Mucosa of gallbladder (tissue), 1 donor: ENCODE data around the gene PSMD2. TPM values are rescaled to one million over a fixed set of nuclear protein-coding genes. Genes with fewer than 3 reads are reported as not detected.
A peak's percentile ranks its signal among the peaks of the same experiment; 100 is the strongest.
"Not testable (repeated sequence)": the region's sequence is repeated elsewhere in the genome, so short reads cannot be mapped to it uniquely, and the experiment has no call there.

Experiments
- DNase-seq: peaks from one replicate; pipeline ENCODE4 v3.0.0-alpha.2; 2020; ENCODE audit warnings: low spot score
- total RNA-seq: library from RNA; stranded (reverse); gene quantifications from one replicate; pipeline ENCODE4 v1.2.1, GENCODE V29; 2021
- donor health status: DM: no; HTN: no; CAD: no.

PSMD2 gene
- total RNA-seq, 1 donor from 2014 or later, result 174 TPM

DNA sequence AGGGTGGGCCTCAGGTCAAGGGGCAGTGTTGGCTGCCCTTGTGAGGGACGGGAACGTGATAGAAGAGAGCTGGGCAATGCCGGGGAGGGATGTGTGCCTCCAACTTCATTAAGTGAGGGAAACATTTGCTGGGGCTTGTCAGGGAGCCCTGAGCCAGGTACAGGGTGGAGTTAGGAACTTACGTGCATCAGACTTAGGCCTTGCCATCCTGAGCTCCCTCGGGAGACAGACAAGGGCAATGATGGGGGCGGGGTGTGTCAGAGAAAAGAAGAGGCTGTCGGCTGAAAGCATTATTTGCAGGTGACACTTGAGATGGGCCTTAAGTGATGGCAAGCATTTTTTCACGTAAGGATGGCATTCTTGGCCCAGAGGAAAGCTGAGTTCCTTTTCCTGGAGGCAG, 40.0 kb downstream of the PSMD2 start:
- DNase-seq, result no peak

DNA sequence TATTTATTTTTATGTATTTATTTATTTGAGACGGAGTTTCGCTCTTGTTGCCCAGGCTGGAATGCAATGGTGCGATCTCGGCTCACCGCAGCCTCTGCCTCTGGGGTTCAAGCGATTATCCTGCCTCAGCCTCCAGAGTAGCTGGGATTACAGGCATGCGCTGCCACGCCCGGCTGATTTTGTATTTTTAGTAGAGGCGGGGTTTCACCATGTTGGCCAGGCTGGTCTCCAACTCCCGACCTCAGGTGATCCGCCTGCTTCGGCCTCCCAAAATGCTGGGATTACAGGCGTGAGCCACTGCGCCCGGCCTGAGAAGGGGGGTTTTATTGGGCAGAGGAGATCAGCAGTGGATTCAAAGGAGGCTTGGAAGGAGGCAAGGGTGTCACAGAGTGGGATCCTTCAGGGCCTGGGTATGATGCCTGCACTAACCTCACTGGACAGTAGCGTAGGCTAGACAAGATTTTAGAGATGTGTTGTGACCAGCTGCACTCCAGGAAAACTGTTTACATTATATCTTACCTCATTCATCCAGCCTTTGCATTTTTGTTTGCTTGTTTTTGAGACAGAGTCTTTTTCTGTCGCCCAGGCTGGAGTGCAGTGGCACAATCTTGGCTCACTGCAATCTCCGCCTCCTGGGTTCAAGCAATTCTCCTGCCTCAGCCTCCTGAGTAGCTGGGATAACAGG, 40.6 kb downstream of the PSMD2 start:
- DNase-seq, result not testable (repeated sequence)

DNA sequence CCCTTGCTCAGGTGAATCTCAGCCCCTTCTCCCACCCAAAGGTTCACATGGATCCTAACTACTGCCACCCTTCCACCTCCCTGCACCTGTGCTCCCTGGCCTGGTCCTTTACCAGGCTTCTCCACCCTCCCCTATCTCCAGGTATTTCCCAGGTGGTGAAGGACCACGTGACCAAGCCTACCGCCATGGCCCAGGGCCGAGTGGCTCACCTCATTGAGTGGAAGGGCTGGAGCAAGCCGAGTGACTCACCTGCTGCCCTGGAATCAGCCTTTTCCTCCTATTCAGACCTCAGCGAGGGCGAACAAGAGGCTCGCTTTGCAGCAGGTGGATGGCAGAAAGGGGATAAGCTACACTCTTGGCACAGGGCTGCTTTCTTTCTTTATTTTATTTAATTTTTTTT, 42.9 kb downstream of the PSMD2 start:
- DNase-seq, result peak; percentile 89

DNA sequence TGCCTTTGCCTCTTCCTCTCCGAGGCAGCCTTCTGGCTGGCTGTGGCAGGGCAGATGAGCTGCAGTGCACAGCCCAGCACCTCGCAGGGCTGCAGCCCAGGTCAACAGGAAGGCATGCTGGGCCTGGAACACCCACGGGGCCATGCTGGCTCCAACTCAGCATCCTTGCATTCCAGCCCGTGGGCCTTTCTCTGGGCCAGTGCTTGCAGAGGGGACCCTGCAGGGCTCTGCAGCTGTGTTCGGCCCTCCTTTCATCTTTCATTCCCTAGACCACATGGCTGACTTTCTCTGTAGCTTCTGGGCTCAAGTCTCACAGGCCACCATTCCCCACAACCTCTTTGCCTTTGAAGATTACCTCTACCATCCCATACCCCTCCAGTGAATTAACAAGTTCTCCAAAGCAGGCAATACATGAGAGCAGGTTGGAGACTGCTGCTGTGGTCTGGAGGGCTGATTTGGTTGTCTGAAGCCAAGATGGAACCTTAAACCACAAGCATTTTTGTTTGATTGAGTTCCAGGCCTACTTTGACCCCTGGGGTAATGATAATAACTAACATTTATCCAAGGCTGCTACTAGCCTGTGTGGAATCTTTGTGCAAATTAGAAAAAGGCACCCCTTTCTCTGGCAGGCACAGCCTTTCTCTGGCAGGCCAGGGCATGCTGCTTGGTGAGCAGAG, 44.3 kb downstream of the PSMD2 start:
- no peak for DNase-seq

DNA sequence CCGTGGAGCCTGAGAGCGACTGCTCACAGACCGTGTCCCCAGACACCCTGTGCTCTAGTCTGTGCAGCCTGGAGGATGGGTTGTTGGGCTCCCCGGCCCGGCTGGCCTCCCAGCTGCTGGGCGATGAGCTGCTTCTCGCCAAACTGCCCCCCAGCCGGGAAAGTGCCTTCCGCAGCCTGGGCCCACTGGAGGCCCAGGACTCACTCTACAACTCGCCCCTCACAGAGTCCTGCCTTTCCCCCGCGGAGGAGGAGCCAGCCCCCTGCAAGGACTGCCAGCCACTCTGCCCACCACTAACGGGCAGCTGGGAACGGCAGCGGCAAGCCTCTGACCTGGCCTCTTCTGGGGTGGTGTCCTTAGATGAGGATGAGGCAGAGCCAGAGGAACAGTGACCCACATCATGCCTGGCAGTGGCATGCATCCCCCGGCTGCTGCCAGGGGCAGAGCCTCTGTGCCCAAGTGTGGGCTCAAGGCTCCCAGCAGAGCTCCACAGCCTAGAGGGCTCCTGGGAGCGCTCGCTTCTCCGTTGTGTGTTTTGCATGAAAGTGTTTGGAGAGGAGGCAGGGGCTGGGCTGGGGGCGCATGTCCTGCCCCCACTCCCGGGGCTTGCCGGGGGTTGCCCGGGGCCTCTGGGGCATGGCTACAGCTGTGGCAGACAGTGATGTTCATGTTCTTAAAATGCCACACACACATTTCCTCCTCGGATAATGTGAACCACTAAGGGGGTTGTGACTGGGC, 45.7 kb downstream of the PSMD2 start:
- DNase-seq, result no peak

DNA sequence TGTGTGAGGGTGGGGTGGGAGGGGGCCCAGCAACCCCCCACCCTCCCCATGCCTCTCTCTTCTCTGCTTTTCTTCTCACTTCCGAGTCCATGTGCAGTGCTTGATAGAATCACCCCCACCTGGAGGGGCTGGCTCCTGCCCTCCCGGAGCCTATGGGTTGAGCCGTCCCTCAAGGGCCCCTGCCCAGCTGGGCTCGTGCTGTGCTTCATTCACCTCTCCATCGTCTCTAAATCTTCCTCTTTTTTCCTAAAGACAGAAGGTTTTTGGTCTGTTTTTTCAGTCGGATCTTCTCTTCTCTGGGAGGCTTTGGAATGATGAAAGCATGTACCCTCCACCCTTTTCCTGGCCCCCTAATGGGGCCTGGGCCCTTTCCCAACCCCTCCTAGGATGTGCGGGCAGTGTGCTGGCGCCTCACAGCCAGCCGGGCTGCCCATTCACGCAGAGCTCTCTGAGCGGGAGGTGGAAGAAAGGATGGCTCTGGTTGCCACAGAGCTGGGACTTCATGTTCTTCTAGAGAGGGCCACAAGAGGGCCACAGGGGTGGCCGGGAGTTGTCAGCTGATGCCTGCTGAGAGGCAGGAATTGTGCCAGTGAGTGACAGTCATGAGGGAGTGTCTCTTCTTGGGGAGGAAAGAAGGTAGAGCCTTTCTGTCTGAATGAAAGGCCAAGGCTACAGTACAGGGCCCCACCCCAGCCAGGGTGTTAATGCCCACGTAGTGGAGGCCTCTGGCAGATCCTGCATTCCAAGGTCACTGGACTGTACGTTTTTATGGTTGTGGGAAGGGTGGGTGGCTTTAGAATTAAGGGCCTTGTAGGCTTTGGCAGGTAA, 46.5 kb downstream of the PSMD2 start:
- peak; percentile 83 for DNase-seq

DNA sequence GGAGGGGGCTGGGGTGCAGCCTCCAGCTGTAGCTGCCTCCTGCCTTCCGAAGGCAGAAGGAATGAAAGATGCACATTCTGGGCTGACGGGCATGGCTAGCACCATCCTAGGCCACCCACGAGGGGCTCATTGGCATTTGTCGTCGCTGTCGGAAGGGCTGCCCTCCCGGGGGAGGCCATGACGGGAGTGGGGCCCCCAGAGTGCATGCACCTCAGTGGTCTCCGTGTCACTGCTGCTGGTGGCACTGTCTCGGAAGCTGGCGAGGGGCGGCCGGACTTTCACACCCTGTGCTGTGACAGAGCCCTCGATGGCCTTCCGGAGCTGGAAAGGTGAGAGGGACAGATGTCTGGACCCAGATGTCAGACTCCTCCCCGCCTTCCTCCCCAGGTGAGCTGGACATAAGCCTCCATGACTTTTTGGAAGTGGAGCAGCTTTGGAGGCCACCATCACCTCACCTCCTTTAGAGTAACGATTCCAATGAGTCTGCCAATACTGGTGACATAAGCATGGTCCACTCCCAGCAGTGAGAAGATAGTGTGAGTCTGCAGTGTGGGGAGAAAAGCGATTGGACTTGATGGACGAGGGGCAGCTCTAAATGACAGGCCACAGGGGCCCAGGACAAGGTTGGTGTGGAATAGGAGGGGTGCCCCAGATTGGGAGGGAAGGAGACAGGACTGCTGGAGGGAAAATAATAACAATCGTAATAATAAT, 47.6 kb downstream of the PSMD2 start:
- DNase-seq, result no peak

DNA sequence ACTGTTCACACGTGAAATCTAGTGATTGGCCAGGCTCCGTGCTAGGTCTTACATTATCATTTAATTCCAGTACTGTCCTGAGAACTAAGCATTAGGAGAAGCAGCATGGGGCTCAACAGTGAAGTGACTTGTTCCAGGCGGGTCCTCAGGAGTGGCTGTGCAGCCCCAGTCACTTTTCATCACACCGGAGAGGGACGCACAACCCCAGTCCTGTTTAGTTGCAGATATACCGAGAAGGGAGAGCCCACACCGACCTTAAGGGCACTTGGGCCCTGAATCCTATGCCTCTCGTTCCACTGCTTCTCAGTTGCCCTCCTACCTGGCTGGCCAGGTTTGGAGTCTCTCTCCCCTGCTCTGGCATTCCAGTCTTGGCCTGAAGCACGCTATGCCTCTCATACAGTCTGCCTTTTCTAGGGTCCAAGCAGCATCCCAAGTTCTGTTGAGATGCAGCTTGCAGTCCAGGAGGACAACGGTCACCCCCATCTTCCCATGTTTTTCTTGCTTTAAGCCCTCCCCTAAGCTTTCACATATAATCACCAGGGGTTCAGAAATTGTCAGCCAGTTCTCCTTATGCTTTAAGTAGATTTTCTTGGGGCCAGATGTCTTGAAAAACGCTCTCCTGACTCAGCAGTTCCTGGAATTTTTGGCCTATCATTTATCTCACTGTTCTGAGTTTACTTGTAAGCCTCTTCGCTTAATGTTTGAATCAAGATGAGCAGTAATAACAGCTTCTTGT, 48.4 kb downstream of the PSMD2 start:
- DNase-seq, result no peak

DNA sequence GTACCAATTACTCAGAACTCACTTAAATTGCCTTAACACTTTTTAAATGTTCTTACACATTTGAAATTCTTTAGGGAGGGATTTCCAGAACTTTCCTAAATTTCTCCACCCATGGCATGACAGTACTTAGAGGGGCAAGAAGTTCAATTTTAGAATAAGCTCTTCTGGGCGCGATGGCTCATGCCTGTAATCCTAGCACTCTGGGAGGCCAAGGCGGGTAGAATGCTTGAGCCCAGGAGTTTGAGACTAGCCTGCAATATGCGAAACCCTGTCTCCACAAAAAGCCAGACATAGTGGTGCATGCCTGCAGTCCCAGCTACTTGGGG, 49.0 kb downstream of the PSMD2 start:
- DNase-seq, result no peak

DNA sequence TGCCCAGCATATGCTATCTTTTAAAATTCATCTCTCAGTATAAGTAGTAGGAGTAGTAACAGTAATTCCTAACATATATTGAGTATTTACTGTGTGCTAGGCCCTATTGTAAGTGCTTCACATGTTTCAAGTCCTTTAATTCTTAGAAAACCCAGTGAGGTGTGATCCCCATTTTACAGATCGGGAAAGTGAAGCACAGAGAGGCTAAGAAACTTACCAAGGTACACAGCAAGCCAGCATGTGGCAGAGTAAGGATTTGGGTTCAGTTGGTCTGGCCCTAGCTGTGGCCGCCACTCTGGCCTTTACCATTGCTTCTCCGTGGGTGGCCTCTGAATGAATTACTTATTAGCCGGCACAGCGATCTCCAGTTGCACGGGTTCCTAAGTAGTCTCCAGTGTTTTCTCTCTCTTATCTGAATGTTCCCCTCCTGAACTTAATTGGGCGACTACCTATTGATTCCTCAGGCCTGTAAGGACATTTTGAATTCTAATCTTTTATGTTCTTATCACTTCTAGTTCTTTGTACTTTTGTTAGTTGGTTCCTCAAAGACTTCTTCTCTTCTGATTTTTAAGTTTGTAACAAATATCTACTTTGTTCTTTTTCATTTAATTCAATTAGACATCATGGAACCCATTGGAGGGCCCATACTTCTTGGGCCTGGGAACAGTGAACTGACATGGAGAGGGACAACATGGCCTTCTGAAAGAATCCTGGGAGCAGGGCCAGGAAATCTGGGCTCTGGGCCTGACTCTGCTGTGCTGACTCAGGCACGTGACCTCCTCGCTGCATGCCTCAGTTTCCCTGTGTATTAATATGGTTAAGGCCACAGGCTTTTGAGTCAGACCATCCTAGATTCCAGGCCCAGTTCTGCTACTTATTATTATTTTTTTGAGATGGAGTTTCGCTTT, 50.8 kb downstream of the PSMD2 start:
- peak; percentile 77 for DNase-seq

DNA sequence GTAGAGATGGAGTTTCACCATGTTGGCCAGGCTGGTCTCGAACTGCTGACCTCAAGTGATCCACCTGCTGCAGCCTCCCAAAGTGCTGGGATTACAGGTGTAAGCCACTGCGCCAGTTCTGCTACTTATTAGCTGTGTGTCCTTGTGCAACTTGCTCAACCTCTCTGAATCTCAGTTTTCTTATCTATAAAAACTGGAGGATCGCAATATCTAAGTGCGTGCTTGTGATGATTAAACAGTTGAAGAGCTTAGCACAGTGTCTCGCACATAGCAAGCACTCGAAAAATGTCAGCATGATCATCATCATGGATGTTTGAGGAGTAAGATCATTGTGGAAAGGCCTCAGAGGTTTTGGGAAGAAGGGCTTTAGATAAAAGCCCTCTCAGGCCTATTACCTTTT, 51.6 kb downstream of the PSMD2 start:
- DNase-seq, result no peak

DNA sequence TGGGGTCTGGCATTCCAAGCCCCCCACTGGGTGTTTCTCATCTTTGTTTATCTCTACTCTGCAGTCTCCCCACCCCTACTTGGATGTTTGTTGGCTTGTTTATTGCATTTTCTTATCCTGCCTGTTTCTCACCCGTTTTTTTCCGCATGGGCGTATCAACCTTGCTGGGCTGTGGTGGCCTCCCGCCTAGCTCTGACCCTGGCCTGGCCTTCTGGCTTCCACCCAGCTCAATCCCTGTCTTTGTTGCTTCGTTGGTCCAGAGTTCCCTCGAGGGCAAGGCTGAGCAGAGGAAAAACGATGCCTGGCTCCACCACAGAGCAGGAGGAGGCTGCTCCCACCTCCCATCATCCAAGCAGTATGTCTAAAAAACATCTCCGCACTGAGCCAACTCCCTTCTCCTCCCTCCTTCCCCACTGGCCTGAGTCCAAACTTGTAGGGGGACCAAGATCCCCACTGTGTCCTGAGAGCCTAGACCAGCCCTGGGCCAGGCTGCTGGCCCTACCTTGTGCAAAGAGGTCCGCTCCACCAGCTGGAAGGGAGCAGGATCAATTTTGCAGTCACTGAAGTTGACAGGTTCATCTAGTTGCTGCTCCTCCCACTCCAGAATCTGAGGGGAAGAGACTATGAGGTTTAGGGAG, 52.6 kb downstream of the PSMD2 start:
- DNase-seq, result no peak

DNA sequence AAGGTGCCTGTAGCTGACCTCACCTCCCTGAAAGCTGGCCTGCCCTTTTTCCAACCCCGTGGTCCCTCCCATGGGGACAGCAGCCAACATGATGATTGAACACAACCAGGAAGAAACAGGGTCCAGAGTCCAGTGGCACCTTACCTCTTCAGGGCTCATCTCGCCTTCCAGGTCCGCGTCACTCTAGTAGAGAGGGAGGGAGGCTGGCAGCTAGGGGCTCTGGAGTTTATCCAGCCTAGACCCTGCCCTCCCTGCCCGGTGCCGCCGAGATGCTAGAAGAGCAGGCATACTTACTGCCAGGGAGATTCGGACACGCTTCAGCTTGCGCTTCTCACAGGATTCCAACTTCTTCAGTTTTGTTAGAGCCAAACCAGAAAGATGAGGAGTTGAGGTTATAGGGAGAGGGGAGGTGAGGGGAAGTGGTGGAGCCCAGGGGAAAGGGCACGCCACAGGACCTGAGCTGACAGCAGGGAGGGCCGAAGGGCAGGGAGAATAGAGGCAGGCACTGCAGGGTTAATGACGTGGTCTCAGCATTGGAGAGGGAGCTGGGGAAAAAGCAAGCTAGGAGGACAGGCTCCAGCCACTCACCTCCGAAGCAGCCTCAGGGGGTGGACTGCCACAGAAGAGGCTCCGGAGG, 53.2 kb downstream of the PSMD2 start:
- DNase-seq, result peak; percentile 94

DNA sequence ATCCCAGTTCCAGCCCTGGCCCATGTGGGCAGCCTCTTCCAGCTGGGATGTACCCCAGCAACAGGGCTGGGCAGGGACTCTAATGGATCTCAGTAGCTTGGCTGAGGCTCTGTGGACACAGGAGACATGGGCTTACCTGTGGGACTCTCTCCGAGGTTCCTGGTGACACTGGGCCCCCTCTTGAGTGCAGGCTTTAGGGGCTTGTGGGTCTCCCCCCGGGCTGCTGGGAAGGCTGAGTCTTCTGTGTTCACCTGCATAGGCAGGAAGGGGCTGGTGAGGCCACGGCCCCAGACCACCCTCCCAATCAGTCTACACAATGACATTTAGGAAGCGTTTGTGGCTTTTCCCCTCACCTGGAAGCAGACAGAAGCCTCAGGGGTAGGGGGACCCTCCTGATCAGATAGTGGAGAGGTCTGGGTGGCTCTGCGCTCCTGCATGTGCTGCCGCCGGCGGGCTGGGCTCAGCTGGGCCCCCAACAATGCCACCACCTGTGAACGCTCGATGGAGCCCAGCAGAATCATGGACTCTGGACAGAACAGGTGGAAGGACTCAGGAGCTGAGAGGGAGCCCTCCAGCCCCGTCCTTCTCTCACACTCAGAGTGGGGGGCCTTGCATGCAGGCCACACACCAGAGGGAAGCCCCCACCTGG, 54.0 kb downstream of the PSMD2 start:
- no peak for DNase-seq

DNA sequence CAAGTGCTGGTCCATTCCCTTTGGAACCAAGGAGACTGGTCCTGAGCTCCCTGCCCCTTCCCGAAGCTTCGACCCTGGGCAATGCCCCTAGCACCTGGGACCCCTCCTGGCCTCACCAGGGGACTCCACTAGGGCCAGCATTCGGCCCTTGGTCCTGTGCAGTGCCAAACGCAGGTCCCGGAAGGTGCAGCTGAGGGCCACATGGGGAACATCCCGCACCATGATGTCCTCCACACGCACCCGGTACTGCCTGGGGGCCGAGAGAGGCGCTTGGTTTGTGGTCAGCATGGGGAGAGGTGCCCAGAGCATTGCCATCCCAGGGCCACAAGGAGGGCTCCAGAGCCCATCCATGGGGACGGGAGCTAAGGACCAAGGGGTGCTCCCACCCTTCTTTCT, 54.5 kb downstream of the PSMD2 start:
- no peak for DNase-seq

DNA sequence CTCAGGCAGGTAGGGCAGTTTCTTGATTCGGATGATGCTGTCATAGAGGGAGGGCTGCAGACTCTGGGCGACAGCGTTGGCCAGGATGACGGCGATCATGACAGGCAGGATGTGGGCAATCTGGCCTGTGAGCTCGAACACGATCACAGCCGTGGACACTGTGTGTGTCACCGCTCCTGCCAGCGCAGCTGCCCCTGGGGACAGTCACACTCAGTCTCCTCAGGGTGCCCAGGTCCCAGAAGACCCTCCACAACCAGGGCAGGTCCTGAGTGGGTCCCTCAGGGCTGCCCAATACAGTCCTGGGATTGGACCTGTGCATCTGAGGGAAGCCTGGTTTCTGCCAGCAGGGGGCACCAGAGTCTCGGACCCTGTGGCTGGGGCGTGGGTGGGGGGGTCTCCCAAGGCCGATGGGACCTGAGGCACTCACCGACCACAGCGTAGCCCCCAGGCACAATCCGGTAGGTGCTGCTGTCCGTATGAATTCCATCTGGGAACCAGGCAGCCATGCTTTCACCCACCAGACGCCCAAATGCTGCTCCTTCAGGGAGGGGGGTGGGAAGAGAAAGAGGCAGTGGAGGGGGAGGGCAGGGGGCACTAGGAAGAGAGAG, 55.2 kb downstream of the PSMD2 start:
- no peak for DNase-seq

DNA sequence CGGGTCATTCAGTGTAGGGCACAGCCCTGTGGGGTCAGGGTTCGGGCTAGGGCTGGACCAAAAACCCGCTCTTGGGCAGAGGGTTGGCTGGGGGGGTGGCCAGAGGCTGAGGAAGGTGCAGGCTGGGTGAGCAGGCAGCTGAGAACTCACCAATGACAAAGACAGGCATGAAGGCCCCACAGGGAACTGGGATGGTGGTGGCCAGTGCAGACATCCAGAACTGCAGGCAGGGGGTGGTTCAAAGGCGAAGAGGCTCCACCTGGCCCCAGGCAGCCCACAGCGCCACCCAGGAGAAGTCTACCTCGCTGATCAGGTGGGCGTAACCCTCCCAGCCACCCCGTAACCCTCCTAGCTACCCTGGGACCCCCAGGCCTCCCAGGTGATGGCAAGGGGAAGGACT, 55.7 kb downstream of the PSMD2 start:
- DNase-seq, result no peak
